GM06990 (cell line): Measurements from ENCODE around the gene SCCPDH.
"Not testable (repeated sequence)": the region's sequence is repeated elsewhere in the genome, so short reads cannot be mapped to it uniquely, and the experiment has no call there.

Experiments used
- DNase-seq: peaks from one replicate; pipeline ENCODE4 v3.0.0-alpha.2; 2011; ENCODE audit not compliant: insufficient read length; ENCODE audit errors: extremely low read depth
- H3K27me3 ChIP-seq: replicated peaks from 2 replicates; pipeline ENCODE4 v1.6.0; 2011; ENCODE audit warnings: low read length; ENCODE audit not compliant: control insufficient read depth, insufficient read depth
- H3K36me3 ChIP-seq: 2 replicates; pipeline ENCODE4 v1.5.1; 2011; ENCODE audit warnings: low read length; ENCODE audit not compliant: control insufficient read depth, insufficient read depth
- H3K4me3 ChIP-seq: replicated peaks from 2 replicates; pipeline ENCODE4 v1.5.1; 2011; ENCODE audit warnings: low read depth, mild to moderate bottlenecking, control low read depth, low read length
- TF ChIP-seq, protein P1 (sequence below): IDR thresholded peaks from 2 replicates; pipeline ENCODE4 v1.5.1; 2011; ENCODE audit warnings: low read length, control low read depth, mild to moderate bottlenecking, inconsistent platforms; ENCODE audit not compliant: insufficient read depth, poor library complexity, severe bottlenecking

The SCCPDH gene

DNA sequence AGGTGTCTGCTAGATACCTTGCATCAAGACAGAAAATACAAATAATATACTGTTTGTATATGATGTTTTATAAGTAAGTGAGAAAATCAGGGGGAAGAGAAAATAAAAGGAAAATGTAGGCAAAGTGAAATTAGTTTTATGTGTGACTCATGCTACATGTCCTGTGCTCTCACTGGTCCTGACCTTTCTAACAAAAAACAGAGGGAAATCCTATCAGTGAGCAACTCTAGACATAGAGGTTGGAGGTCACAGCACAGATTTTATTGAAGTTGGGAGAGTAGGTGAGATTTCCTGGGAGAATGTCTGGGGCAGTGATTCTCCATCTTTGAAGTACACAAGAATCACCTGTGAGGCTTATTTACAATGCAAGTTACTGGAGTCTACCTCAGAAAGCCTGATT lies 9.5 kb downstream of the SCCPDH start:
- Histone ChIP-seq H3K27me3 (no peaks in the 10 kb centered on the region), H3K36me3 (peaks cover 10% of the 10 kb centered on the region), H3K4me3 (no peak overlapping the region)
- no peak for DNase-seq
- TF ChIP-seq, protein P1, sequence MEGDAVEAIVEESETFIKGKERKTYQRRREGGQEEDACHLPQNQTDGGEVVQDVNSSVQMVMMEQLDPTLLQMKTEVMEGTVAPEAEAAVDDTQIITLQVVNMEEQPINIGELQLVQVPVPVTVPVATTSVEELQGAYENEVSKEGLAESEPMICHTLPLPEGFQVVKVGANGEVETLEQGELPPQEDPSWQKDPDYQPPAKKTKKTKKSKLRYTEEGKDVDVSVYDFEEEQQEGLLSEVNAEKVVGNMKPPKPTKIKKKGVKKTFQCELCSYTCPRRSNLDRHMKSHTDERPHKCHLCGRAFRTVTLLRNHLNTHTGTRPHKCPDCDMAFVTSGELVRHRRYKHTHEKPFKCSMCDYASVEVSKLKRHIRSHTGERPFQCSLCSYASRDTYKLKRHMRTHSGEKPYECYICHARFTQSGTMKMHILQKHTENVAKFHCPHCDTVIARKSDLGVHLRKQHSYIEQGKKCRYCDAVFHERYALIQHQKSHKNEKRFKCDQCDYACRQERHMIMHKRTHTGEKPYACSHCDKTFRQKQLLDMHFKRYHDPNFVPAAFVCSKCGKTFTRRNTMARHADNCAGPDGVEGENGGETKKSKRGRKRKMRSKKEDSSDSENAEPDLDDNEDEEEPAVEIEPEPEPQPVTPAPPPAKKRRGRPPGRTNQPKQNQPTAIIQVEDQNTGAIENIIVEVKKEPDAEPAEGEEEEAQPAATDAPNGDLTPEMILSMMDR, result no peak

DNA sequence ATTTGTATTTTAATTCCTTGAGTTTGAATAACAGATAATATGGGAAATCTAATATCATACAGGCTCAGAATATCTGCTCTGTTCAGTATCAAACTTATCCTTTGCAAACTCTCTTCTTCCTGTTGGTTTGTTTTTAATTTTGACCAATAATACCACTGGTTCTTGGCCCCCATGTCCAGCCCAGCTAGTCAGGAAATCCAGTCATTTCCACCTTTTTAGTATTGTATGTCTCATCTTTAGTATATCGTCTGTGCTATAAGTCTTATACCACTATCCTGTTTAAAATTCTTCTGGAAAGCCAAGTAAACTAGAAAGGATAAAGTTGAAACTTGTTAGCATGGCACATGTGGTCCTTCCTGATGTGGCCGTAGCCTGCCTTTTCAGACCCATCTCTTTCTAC lies 10.7 kb downstream of the SCCPDH start:
- Histone ChIP-seq H3K4me3 (no peak overlapping the region), H3K36me3 (peaks cover 9% of the 10 kb centered on the region), H3K27me3 (no peaks in the 10 kb centered on the region)
- DNase-seq, result no peak
- TF ChIP-seq, protein P1, result no peak

DNA sequence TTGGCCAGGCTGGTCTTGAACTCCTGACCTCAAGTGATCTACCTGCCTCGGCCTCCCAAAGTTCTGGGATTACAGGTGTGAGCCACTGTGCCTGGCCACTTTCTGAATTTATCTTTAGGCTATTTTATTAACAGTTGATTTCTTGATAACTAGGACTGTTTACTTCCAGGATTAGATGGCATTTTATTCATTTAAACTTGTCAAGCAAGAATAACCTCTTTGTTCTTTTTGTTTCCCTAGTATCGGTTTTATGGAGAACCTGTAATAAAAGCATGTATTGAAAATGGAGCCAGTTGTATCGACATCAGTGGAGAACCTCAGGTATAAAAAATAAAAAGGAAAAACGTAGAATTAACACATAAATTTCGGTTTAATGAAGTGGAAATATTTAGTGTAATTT lies 11.5 kb downstream of the SCCPDH start:
- Histone ChIP-seq H3K4me3 (no peak overlapping the region), H3K27me3 (no peaks in the 10 kb centered on the region), H3K36me3 (peaks cover 5% of the 10 kb centered on the region)
- TF ChIP-seq, protein P1, result no peak
- no peak for DNase-seq

DNA sequence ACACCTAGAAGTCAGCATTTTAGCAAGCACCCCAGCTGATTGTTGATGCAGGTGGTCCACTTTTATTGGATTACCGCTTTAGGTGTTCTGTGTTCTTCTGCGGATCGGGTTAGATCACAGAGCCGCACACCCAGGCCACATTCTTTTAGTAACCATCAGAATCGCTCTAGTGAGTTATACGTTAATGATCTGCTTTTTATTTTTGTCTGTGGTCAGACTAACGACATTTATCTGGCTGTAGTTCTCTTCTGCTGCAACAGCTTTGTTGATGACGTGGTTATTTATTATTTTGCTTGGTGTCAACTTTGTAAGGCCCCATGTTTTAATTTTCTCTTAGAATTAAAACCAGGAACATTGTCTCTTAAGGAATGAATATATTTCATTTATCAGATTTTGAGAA lies 18.2 kb downstream of the SCCPDH start:
- no peak for DNase-seq
- peaks cover 2% of the 10 kb centered on the region for H3K36me3 ChIP-seq
- TF ChIP-seq, protein P1, result no peak

DNA sequence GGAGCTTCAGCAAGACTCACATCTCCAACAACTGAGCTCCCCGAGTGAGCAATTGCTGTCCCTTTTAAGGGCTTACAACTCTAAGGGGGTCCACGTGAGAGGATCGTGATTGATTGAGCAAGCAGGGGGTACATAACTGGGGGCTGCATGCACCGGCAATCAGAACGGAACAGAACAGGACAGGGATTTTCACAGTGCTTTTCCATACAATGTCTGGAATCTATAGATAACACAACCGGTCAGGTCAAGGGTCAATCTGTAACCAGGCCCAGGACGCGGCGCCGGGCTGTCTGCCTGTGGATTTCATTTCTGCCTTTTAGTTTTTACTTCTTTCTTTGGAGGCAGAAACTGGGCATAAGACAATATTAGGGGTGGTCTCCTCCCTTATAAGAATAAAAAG lies 21.9 kb downstream of the SCCPDH start:
- not testable (repeated sequence) for H3K36me3 ChIP-seq, DNase-seq, H3K27me3 ChIP-seq, H3K4me3 ChIP-seq

More for the DNA sequence above, 18.2 kb downstream of the SCCPDH start:
- Histone ChIP-seq H3K27me3 (no peaks in the 10 kb centered on the region), H3K4me3 (no peak overlapping the region)

DNA sequence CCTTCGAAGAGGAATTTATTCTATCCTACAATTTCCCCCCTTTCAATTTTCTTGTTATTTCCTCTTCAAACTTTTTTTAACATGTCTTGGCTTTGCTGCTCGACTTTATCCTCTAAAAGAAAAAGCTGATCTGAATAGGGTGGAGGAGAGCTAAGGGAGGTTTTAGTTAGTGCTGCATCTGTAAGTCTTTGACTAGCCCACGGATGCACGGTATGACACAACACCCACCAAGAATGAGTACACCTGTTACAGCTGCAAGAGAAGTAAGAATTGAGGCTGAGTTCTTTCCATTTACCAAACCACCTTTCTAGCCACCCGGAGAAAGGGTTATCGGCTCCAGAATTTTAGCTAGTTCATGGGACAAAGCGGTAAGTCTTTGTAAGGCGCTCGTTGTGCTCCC lies 23.8 kb downstream of the SCCPDH start:
- Histone ChIP-seq H3K27me3 (no peaks in the 10 kb centered on the region), H3K4me3 (no peak overlapping the region), H3K36me3 (no peaks in the 10 kb centered on the region)
- TF ChIP-seq, protein P1, result no peak
- no peak for DNase-seq
